Ovary (tissue), 3 donors: ENCODE measurements around the gene MYH6.

Experiments used
- EP300 ChIP-seq: sonication (generic); formaldehyde crosslinking; IDR thresholded peaks from one replicate; pipeline ENCODE4 v1.6.1; 2017; ENCODE audit warnings: antibody characterized with exemption
- TF ChIP-seq, protein P1 (sequence below), 3 donors: fragments of 450-650 bp in 2 of 3; fragments of 200-600 bp in 1 of 3; IDR thresholded peaks; one replicate each; pipeline versions ENCODE4 v1.5.1 to v1.8.0; 2016 to 2022; ENCODE audit warnings: antibody characterized with exemption in 3 of 3, mild to moderate bottlenecking in 1 of 3
- donor health status: DM: no; HTN: no; CAD: no.

GRCh38 chr14:23366426-23366921, 41.6 kb downstream of the MYH6 start:
- TF ChIP-seq, protein P1, sequence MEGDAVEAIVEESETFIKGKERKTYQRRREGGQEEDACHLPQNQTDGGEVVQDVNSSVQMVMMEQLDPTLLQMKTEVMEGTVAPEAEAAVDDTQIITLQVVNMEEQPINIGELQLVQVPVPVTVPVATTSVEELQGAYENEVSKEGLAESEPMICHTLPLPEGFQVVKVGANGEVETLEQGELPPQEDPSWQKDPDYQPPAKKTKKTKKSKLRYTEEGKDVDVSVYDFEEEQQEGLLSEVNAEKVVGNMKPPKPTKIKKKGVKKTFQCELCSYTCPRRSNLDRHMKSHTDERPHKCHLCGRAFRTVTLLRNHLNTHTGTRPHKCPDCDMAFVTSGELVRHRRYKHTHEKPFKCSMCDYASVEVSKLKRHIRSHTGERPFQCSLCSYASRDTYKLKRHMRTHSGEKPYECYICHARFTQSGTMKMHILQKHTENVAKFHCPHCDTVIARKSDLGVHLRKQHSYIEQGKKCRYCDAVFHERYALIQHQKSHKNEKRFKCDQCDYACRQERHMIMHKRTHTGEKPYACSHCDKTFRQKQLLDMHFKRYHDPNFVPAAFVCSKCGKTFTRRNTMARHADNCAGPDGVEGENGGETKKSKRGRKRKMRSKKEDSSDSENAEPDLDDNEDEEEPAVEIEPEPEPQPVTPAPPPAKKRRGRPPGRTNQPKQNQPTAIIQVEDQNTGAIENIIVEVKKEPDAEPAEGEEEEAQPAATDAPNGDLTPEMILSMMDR (IDR thresholded peaks at IDR 0.05) = no peak
- TF ChIP-seq EP300 = no peak
